NT2/D1 (cell line): ENCODE measurements around the gene LSAMP.

Source experiments
- SUZ12 ChIP-seq: IDR thresholded peaks from 2 replicates; pipeline ENCODE4 v1.6.1; 2011; ENCODE audit not compliant: insufficient read length, insufficient read depth; ENCODE audit errors: extremely low read depth
- ZNF274 ChIP-seq: IDR thresholded peaks from 2 replicates; pipeline ENCODE4 v1.6.1; 2011; ENCODE audit warnings: mild to moderate bottlenecking, low read depth, low read length

- TF ChIP-seq ZNF274 = no peak
- no peak for TF ChIP-seq SUZ12
Measured at GRCh38 chr3:116302087-116302747, 143.1 kb downstream of the LSAMP start.
